HG02571 (cell line): ENCODE measurements around the gene CLEC17A.

Experiments
- ATAC-seq: cut with Tn5 transposase; IDR thresholded peaks from one replicate; pipeline ENCODE4 v1.9.1; 2021; ENCODE audit warnings: mild to moderate bottlenecking, moderate library complexity; ENCODE audit not compliant: unreplicated experiment

The CLEC17A gene

DNA sequence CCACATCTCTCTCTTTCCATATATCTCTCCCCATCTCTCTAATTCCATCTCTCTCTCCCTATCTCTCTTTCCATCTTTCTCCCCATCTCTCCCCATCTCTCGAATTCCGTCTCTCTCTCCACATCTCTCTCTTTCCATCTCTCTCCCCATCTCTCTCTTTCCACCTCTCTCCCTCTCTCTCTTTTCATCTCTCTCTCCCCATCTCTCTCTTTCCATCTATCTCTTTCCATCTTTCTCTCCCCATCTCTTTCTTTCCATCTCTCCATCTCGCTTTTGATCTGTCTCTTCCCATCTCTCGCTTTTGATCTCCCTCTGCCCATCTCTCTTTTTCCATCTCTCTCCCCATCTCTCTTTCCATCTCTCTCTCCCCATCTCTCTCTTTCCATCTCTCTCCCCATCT is 66.1 kb downstream of the CLEC17A start:
- ATAC-seq = no peak

DNA sequence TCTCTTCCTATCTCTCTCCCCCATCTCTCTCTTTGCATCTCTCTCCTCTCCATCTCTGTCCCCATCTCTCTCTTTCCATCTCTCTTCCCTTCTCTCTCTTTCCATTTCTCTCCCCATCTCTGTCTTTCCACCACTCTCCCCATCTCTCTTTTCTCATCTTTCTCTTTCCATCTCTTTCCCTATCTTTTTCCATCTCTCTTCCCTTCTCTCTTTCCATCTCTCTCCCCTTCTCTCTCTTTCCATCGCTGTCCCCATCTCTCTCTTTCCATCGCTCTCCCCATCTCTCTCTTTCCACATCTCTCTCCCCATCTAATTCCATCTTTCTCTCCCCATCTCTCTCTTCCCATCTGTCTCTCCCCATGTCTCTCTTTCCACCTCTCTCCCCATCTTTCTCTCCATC is 67.3 kb downstream of the CLEC17A start:
- ATAC-seq = no peak

GRCh38 chr19:14654786-14655560 is 72.1 kb downstream of the CLEC17A start:
- no peak for ATAC-seq

DNA sequence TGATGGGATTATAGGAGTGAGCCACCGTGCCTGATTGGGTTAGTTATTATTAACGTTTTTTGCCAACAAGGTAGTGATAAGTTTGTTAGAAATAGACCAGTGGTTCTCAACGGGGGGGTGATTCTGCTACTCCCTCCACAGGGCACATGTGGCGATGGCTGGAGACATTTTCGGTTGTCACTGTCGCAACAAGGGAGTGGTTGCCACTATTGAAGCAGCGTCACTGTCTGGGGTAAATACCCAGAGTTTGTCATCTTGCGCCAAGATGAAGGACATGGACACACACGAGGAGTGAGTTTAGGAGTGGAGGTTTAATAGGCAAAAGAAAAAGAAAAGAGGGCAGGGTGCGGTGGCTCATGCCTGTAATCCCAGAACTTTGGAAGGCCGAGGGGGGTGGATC is 72.8 kb downstream of the CLEC17A start:
- no peak for ATAC-seq

DNA sequence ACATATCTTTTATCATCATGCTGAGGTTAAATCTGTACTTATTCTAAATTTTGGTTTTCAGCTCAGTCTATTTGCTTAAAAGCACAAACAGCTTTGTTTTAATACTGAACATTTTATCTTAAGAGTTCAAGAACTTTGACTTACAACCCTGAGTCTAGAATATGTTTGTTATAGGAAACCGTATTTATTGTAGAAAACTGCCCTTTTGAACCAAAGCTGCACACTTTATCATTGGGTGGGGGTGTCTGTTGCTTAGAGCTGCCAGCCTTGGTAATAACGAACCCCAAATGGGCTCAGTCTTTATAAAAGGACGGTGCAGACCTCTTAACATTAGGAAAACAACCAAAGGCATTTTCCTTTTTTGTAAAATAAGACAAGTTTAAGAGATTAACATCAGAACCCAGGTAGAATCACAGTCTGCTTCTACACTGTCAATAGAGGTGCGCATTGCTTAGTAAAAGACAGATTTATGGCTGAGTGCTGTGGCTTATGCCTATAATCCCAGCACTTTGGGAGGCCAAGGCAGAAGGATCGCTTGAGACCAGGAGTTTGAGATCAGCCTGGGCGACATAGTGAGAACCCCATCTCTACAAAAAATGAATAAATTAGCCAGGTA is 77.1 kb downstream of the CLEC17A start:
- ATAC-seq = no peak

DNA sequence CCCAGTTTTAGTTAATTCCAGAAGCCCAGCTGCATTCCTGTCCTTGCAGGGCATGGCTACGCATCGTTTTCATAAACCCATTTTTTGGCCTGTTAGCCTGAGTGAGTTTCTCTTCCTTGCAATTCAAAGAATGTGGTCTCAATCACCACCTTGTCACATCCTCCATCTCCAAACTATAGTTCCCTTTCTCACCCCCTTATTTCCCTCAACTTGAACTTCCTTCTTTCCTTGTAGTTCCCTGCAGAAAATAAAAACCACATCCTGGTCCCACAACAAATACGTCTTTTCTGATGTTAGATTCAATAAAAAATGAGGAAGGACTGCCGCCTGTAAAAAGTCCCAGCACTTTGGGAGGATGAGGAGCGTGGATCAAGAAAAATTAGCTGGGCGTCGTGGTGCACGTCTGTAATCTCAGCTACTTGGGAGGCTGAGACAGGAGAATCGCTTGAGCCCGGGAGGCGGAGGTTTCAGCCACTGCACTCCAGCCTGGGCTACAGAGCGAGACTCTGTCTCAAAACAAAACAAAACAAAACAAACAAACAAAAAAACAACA is 78.6 kb downstream of the CLEC17A start:
- ATAC-seq = no peak
